PC-3 (cell line): ENCODE measurements around the gene STX11.

Experiments used
- EZH2 ChIP-seq: fragments of 300-600 bp; sonication (generic); IDR thresholded peaks from one replicate; pipeline ENCODE4 v1.6.1; 2017; ENCODE audit warnings: antibody characterized with exemption, mild to moderate bottlenecking, low read length; ENCODE audit not compliant: unreplicated experiment
- TF ChIP-seq, protein P1 (sequence below): fragments of 300-600 bp; sonication (generic); conservative IDR thresholded peaks from 2 replicates; pipeline ENCODE4 v1.5.1; 2017; ENCODE audit warnings: antibody characterized with exemption, low read depth, mild to moderate bottlenecking, low read length

DNA sequence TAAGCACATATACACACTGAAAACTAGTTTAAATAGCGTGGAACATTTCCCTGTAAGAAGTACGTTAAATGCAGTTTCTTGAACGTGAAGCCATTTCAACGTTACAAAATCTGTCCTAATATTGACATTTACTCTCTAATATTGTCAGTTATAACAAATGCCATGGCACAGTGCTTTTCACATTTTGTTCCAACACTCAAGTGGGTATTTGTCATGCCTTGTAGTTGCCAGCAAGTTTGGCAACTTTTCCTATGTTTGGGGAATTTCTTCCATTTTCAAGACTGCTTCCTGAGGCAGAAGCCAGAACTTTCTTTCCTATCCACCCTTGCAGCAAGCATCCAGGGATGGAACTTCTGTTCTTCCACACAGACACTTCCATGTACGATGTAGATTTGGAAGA lies 63.0 kb downstream of the STX11 start:
- TF ChIP-seq, protein P1, sequence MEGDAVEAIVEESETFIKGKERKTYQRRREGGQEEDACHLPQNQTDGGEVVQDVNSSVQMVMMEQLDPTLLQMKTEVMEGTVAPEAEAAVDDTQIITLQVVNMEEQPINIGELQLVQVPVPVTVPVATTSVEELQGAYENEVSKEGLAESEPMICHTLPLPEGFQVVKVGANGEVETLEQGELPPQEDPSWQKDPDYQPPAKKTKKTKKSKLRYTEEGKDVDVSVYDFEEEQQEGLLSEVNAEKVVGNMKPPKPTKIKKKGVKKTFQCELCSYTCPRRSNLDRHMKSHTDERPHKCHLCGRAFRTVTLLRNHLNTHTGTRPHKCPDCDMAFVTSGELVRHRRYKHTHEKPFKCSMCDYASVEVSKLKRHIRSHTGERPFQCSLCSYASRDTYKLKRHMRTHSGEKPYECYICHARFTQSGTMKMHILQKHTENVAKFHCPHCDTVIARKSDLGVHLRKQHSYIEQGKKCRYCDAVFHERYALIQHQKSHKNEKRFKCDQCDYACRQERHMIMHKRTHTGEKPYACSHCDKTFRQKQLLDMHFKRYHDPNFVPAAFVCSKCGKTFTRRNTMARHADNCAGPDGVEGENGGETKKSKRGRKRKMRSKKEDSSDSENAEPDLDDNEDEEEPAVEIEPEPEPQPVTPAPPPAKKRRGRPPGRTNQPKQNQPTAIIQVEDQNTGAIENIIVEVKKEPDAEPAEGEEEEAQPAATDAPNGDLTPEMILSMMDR = no peak
- TF ChIP-seq EZH2 = no peak
